OCI-LY3 (cell line): ENCODE data around the gene BAZ1B.

Experiments used
- EZH2phosphoT487 ChIP-seq: fragments of 200-600 bp; shearing (Covaris generic); IDR thresholded peaks from 2 replicates; pipeline ENCODE4 v1.6.1; 2018; ENCODE audit warnings: antibody characterized with exemption, mixed run types, low read depth
- TF ChIP-seq, protein P1 (sequence below): fragments of 200-600, 300-600 bp; sonication (generic); IDR thresholded peaks from 2 replicates; pipeline ENCODE4 v1.5.1; 2014; ENCODE audit warnings: antibody characterized with exemption, low read length, low read depth

DNA sequence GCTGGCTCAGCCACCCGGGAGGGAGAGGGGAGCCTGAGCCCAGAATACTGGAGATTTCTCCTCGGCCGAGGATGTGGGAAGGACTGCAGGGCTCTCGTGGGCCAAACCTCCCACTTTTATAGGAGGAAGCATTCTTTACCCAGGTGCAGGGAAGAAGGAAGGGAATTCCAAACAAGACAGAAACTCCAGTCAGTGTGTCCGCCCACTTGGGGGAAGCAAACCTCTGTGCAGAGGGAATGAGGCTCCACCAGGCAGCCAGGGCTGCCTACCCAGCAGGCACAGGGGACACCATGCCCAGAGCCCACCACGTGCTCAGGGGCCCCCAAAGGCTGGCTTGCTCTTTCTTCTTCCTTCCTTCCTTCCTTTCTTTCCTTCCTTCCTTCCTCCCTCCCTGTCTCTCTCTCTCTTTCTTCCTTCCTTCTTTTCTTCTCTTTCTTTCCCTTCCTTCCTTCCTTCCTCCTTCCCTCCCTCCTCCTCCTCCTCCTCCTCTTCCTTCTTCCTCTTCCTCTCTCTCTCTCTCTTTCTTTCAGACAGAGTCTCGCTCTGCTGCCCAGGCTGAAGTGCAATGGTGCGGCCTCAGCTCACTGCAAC, 103.9 kb downstream of the BAZ1B start:
- TF ChIP-seq, protein P1, sequence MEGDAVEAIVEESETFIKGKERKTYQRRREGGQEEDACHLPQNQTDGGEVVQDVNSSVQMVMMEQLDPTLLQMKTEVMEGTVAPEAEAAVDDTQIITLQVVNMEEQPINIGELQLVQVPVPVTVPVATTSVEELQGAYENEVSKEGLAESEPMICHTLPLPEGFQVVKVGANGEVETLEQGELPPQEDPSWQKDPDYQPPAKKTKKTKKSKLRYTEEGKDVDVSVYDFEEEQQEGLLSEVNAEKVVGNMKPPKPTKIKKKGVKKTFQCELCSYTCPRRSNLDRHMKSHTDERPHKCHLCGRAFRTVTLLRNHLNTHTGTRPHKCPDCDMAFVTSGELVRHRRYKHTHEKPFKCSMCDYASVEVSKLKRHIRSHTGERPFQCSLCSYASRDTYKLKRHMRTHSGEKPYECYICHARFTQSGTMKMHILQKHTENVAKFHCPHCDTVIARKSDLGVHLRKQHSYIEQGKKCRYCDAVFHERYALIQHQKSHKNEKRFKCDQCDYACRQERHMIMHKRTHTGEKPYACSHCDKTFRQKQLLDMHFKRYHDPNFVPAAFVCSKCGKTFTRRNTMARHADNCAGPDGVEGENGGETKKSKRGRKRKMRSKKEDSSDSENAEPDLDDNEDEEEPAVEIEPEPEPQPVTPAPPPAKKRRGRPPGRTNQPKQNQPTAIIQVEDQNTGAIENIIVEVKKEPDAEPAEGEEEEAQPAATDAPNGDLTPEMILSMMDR, result no peak
- no peak for TF ChIP-seq EZH2phosphoT487
